ENCODE measurements around the gene ZBTB5. TPM values are rescaled to one million over a fixed set of nuclear protein-coding genes. Genes with fewer than 3 reads are reported as not detected.
"Not testable (repeated sequence)": the region's sequence is repeated elsewhere in the genome, so short reads cannot be mapped to it uniquely, and the experiment has no call there.

The ZBTB5 gene
- total and polyA plus RNA-seq, 7 donors, result 2.5 to 6.0 (median 5.3) TPM

- WGBS, 3 donors, result 26 to 38% (median 31%) methylated on average over 7 of the region's 7 CpGs
- Histone ChIP-seq H3K27me3 (ENCODE audit: insufficient read depth in 3 of 3, low read length in 2 of 3) (no peaks in the 10 kb centered on the region), H3K4me1 (no peaks in the 10 kb centered on the region), H3K4me3 (peak overlapping the region; percentile 47), H3K9me3 (peaks cover 4% of the 10 kb centered on the region), H3K36me3 (ENCODE audit: insufficient read depth in 1 of 2, low read depth in 1 of 2) (no peaks in the 10 kb centered on the region), H3K27ac (peak overlapping the region; percentile 48)
- TF ChIP-seq CTCF (IDR thresholded peaks at IDR 0.05), result no peak
- DNase-seq, result no peak
- intact Hi-C loops (cut with DNase I), result no loop called here
- ATAC-seq, result peak in 2 of 4 donors; percentile 40 to 57
Observed at GRCh38 chr9:37471942-37472684, 6.9 kb upstream of the ZBTB5 start.

GRCh38 chr9:37468620-37469019, 3.4 kb upstream of the ZBTB5 start:
- no peak overlapping the region for H3K4me3 ChIP-seq
- WGBS, 3 donors, result 94 to 99% (median 96%) methylated on average over 4 to 6 of the region's 6 CpGs
- DNase-seq, result no peak
- H3K27ac ChIP-seq, result no peak overlapping the region
- no peak for ATAC-seq
- no peaks in the 10 kb centered on the region for H3K9me3 ChIP-seq
- no peaks in the 10 kb centered on the region for H3K36me3 ChIP-seq (ENCODE audit: insufficient read depth in 1 of 2, low read depth in 1 of 2)
- intact Hi-C loops (cut with DNase I), result loop anchor here (5.0 to 10.0 kb wide), 2 partner anchors 46 to 316 kb away; partner anchors contain the start of genes EXOSC3 (in 1 of the 2) and GRHPR (in 1 of the 2)
- peaks cover 5% of the 10 kb centered on the region for H3K4me1 ChIP-seq
- H3K27me3 ChIP-seq (ENCODE audit: insufficient read depth in 3 of 3, low read length in 2 of 3), result no peaks in the 10 kb centered on the region
- TF ChIP-seq CTCF (IDR thresholded peaks at IDR 0.05), result no peak

GRCh38 chr9:37467530-37467929, 2.3 kb upstream of the ZBTB5 start:
- not testable (repeated sequence) for DNase-seq; H3K9me3 ChIP-seq; H3K27me3 ChIP-seq (ENCODE audit: insufficient read depth in 3 of 3, low read length in 2 of 3); H3K4me3 ChIP-seq; ATAC-seq; H3K36me3 ChIP-seq (ENCODE audit: insufficient read depth in 1 of 2, low read depth in 1 of 2); H3K27ac ChIP-seq
- peaks cover 14% of the 10 kb centered on the region for H3K4me1 ChIP-seq
- 94 to 97% (median 95%) methylated on average over 16 to 17 of the region's 17 CpGs for WGBS, 3 donors
- intact Hi-C loops (cut with DNase I), result loop anchor here (5.0 to 10.0 kb wide), 2 partner anchors 45 to 317 kb away; partner anchors contain the start of genes EXOSC3 (in 1 of the 2) and GRHPR (in 1 of the 2)

GRCh38 chr9:37466037-37466709, 923 bp upstream of the ZBTB5 start:
- no peaks in the 10 kb centered on the region for H3K36me3 ChIP-seq (ENCODE audit: insufficient read depth in 1 of 2, low read depth in 1 of 2)
- no peaks in the 10 kb centered on the region for H3K27me3 ChIP-seq (ENCODE audit: insufficient read depth in 3 of 3, low read length in 2 of 3)
- DNase-seq, result peak; percentile 64 to 88
- H3K4me1 ChIP-seq, result peaks cover 19% of the 10 kb centered on the region
- TF ChIP-seq CTCF (IDR thresholded peaks at IDR 0.05), result no peak
- H3K27ac ChIP-seq, result peak overlapping the region; percentile 99
- intact Hi-C loops (cut with DNase I), result loop anchor here (5.0 to 10.0 kb wide), 2 partner anchors 44 to 319 kb away; partner anchors contain the start of genes EXOSC3 (in 1 of the 2) and GRHPR (in 1 of the 2)
- 0 to 1% (median 1%) methylated on average over 47 of the region's 47 CpGs for WGBS, 3 donors
- ATAC-seq, result peak; percentile 11 to 50 (median 22)
- peak overlapping the region; percentile 96 for H3K4me3 ChIP-seq
- H3K9me3 ChIP-seq, result no peaks in the 10 kb centered on the region
